Fibroblast of skin of right biceps (primary cell): Measurements from ENCODE around the gene LSM11.

Experiments
- DNase-seq: peaks from one replicate; pipeline ENCODE4 v3.0.0-alpha.2; 2013

Gene LSM11

DNA sequence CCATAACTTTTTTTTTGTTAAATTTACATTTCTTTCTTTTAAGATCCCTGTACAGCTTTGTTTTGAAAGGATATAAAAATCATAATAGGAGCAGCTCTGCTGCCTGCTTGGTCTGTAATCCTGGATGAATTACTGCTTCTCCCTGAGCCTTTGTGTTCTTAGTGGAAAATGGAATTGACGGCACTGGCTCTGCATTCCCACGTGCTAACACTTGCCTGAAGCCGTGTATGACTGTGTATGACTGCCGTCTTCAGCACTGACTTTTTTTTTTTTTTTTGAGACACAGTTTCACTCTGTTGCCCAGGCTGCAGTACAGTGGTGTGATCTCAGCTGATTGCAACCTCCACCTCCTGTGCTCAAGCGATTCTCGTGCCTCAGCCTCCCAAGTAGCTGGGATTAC, 7.5 kb upstream of the LSM11 start:
- DNase-seq = no peak

DNA sequence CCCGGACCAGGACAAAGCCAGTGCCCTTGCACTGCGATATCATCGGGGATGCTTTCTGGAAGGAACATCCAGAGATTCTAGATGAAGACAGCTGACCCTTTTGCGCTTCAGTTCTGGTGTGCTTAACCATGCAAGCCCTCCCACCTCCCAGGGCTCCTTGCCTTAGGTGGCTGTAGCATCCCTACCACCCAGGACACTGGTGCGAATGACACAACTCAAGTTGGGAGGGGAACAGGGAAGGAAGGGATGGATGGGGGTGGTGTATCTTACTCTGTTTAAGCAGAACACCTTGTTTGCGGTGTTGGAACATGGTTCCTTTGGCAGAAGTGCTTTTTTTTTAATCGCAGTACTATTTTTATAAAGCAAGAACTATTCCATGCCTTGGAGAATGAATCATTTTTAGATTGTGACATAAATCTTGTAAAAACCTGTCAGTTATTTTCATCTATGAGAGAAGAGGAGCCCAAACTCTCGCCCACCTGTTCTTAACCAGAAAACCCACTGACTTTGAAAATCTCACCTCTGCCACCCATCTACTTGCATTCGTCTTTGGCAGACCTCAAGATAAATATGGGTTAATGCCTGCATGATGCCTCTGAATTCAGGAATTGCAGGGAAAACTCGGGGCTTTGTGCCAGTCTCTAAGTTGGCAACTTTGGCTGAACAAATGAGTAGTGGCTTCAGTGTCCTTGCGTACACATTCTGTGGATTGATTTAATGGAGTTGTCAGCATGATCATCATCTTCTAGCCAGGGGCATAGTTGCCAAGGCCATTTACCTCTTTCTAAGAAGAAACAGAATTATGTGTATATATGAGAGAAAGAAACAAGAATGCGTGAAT, 3.9 kb upstream of the LSM11 start:
- no peak for DNase-seq

GRCh38 chr5:157740229-157740610, 3.3 kb upstream of the LSM11 start:
- no peak for DNase-seq

DNA sequence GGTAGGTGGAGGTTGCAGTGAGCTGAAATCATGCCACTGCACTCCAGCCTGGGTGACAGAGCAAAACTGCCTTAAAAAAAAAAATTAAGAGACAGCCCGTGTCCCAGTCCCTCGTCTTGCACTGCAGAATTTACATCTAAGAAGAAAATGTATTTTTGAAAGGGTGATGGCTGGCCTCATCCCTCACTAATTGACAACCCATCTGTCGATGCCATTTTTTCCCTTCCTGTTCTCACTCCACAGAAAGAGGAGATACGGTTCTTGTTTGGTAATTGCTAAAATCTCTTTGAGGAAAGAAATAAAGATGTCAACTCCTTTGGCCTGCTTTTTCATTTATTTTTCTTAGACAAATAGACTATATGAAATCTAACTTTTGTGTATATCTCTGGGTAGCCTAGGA, 2.4 kb upstream of the LSM11 start:
- no peak for DNase-seq

GRCh38 chr5:157744051-157745011, 819 bp downstream of the LSM11 start:
- DNase-seq = no peak

- DNase-seq = no peak
These were observed 1.5 kb downstream of the LSM11 start for GRCh38 chr5:157745041-157745456.

- no peak for DNase-seq
These were observed 3.7 kb downstream of the LSM11 start for GRCh38 chr5:157747173-157747740.

GRCh38 chr5:157747766-157748700, 4.5 kb downstream of the LSM11 start:
- peak; percentile 35 for DNase-seq

DNA sequence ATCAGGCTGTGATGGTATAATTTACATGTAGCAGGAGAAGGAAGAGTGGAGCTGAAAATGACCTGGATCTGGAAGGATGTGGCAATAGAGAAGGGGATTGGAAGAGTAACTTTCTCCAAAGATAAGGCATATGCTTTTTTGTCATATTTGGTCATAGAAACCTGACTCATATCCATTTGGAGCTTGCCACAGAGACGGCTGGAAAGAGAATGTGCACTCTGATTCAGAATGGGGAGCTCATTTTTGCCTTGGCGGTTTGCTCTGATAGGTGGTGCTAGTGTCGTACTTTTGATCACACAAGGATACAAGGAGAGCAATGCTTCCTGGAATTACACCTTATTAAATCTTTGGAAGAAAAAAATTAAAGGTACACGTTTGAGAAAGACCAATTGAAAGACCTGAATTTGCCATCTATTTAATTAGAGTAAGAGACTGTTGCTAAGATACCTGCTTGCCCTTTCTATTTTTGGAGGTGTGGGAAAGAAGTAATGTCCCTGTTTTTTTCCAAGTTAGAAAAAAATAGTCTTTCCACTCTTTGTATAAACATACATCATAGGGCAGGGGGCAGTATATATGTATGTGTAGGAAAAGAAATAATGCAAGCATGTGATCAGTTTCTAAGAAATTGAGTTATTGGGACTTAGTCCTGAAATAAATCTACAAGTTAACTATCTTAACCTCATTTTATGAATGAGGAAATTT, 5.4 kb downstream of the LSM11 start:
- DNase-seq = peak; percentile 91

DNA sequence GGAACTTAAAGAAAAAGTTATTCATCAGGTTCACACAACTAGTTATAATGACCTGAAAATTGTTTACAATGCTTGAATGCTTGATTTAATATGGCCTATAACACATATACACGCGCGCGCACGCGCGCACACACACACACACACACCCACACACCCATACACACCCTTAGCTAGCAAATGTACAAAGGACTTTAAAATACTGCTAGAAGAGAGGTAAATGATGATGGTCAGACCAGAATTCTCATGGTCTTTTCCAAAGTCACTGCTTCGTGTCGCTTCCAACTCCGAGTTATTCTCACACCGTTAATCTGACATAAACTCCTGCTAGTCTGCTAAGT, 5.9 kb downstream of the LSM11 start:
- DNase-seq = no peak

GRCh38 chr5:157750320-157750719, 6.8 kb downstream of the LSM11 start:
- DNase-seq = peak; percentile 65

DNA sequence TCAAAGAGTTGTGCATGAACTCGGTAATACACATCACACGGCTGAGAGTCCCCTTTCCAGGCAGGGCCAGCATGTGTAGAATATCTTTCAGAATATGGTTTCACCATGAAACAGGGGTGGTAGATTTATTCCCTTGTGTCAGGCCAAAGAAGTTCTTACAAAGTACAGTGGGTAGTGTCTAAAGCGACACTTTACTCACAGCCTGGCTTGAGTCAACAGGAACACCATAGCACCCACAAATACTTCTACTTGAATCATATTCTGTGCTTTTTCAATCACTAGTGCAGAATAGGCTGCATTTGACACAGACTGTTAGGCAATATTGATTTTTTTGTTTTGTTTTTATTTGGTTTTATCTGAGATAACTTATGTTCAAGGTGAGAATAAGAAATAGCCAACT, 12.6 kb downstream of the LSM11 start:
- DNase-seq = no peak

DNA sequence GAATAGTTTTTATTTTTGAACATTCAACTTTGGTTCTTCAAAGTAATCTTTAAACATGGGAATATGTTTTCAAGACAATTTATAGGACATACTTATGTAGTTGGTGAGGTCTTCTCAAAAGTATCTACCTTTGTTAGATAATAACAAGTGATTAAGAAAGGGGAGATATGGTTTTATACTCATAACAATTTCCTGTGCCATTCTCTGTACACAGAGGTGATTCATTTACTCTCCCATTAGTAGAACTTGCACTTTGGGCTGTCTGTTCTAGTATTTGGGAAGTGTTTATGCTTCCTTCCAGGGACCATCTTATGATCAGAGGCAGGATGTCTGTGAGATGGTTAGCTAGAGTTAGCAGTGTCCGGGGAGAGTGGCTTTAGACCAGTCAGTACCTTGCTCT, 15.2 kb downstream of the LSM11 start:
- no peak for DNase-seq

- peak; percentile 67 for DNase-seq
These were observed 18.4 kb downstream of the LSM11 start for GRCh38 chr5:157761690-157762621.

GRCh38 chr5:157764531-157764930, 21.0 kb downstream of the LSM11 start:
- DNase-seq = no peak

- DNase-seq = no peak
These were observed 22.9 kb downstream of the LSM11 start for GRCh38 chr5:157766442-157766841.

GRCh38 chr5:157766902-157767301, 23.4 kb downstream of the LSM11 start:
- DNase-seq = no peak

- no peak for DNase-seq
These were observed 24.2 kb downstream of the LSM11 start for GRCh38 chr5:157767689-157768088.

DNA sequence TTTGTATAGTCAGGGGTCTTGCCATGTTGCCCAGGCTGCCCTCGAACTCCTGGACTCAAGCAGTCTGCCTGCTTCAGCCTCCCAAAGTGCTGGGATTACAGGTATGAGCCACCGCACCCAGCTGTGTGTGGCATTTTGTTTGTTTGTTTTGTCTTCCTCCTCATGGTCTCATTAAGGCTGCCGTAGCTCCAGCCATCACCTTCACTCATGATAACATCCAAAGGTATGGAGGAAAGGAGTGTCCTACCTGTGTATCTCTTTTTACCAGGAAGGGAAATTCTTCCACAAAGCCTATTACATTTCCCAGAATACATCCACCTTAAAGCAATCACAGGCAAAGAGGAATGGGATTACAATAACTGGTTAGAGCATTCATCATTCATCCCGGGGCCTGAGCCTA, 27.2 kb downstream of the LSM11 start:
- no peak for DNase-seq

DNA sequence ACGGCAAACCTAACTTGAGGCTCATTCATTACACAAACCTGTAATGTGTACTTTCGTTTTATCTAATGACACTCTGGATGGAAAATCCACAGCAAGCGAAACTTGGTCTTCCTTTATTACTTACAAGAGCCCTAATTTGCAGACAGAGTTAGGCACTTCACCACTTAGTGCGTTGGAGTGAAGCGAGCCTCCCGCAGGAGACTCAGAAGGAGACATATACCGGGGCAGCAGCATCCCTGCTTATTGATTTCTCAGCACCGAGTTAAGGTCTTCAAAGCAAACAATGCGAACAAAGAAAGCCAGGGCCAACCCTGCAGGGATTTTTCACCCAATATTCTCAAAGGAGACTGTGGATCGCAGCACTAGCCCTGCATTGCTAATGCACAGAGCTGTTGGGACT, 28.6 kb downstream of the LSM11 start:
- DNase-seq = no peak
